ACC112 (cell line): Measurements from ENCODE around the gene FLT1.

Experiments
- H2AFZ ChIP-seq: fragments of 200-600 bp; sonication (generic); one replicate; pipeline ENCODE4 v1.6.0; 2017; ENCODE audit warnings: antibody characterized with exemption, low read length; ENCODE audit not compliant: unreplicated experiment
- H3K27ac ChIP-seq: fragments of 200-600 bp; sonication (generic); 2 replicates; pipeline ENCODE4 v1.5.1; 2014; ENCODE audit warnings: low read depth, mild to moderate bottlenecking, antibody characterized with exemption, low read length, moderate library complexity
- H3K27me3 ChIP-seq: fragments of 200-600 bp; sonication (generic); 2 replicates; pipeline ENCODE4 v1.6.1; 2014; ENCODE audit warnings: mild to moderate bottlenecking, antibody characterized with exemption, low read length, moderate library complexity, mixed read lengths; ENCODE audit not compliant: insufficient read depth
- H3K36me3 ChIP-seq: fragments of 200-600 bp; sonication (generic); 2 replicates; pipeline ENCODE4 v1.6.1; 2016; ENCODE audit warnings: mild to moderate bottlenecking, antibody characterized with exemption, low read length, moderate library complexity, mixed read lengths; ENCODE audit not compliant: insufficient read depth
- H3K4me1 ChIP-seq: fragments of 200-600 bp; sonication (generic); one replicate; pipeline ENCODE4 v1.6.1; 2016; ENCODE audit warnings: low read length, mixed read lengths; ENCODE audit not compliant: insufficient read depth, unreplicated experiment, control insufficient read depth
- H3K4me3 ChIP-seq: fragments of 200-600 bp; sonication (generic); 2 replicates; pipeline ENCODE4 v1.5.1; 2014; ENCODE audit warnings: mild to moderate bottlenecking, low read depth, low read length
- H3K79me2 ChIP-seq: fragments of 200-600 bp; sonication (generic); one replicate; pipeline ENCODE4 v1.6.0; 2016; ENCODE audit warnings: low read length; ENCODE audit not compliant: control insufficient read depth, unreplicated experiment, insufficient read depth

Gene FLT1

DNA sequence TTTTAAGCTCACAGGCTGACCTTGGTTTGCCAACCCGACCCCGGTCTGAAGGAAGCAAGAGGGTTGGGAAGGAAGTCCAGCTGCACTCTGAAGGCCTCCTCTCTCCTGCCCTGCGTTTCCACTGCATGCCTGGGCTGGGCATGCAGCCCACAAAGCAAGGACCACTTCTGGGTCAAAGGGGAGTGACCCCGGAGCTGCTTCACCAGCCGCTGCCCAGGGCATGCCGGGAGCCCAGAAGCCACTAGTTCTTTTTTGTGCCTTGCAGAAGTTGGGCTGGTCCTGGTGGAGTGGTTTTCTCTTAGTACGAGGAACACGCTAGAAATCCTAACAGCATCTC is 166.7 kb downstream of the FLT1 start:
- no peaks in the 10 kb centered on the region for H3K36me3 ChIP-seq
- no peak overlapping the region for H3K4me3 ChIP-seq
- no peaks in the 10 kb centered on the region for H3K27me3 ChIP-seq
- H3K4me1 ChIP-seq, result peaks cover 24% of the 10 kb centered on the region
- no peak overlapping the region for H3K27ac ChIP-seq
- H3K79me2 ChIP-seq, result no peaks in the 10 kb centered on the region
- H2AFZ ChIP-seq, result no peak overlapping the region

DNA sequence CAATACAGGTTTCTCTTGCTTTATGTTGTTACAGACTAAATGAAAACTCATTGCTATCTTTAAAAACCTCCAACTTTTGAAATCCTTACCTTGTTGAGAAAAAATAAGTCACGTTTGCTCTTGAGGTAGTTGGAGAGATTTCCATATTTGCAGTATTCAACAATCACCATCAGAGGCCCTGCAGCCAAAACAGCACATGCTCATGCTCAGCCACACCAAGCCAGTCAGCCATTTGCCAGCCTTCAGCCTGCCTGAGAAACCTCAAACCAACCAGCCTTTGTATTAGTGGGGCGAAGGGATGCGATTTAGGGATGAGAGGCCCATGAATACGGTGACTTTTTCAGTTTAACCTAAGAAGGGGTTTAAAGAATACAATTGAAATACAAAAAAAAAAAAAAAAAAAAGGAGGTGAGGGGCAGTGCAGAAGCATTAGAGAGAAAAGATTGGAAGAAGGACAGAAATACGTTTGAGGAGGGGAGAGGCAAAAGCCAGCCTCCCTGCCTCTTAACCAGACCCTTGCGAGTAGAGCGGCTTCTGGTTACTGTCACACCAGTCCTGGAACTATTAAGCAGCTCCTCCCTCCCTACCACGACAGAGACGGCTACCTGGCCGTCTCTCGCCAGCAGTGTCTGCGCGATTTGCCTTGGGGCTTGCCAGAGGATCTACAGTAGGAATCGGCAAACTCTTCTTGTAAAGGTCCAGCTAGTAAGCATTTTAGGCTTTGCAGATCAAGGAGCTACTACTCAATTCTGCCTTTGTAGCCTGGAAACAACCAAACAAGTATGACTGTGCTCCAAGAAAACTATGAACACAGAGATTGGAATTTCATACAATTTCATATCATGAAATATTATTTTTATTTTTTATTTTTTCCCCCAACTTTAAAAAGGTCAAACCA is 167.3 kb downstream of the FLT1 start:
- Histone ChIP-seq H3K79me2 (no peaks in the 10 kb centered on the region), H3K27me3 (no peaks in the 10 kb centered on the region), H3K4me1 (peaks cover 24% of the 10 kb centered on the region), H3K27ac (no peak overlapping the region), H3K4me3 (no peak overlapping the region), H2AFZ (no peak overlapping the region), H3K36me3 (no peaks in the 10 kb centered on the region)

- Histone ChIP-seq H2AFZ (no peak overlapping the region), H3K79me2 (no peaks in the 10 kb centered on the region), H3K36me3 (no peaks in the 10 kb centered on the region), H3K4me3 (no peak overlapping the region), H3K27ac (no peak overlapping the region), H3K27me3 (no peaks in the 10 kb centered on the region), H3K4me1 (peaks cover 24% of the 10 kb centered on the region)
Observed at GRCh38 chr13:28326056-28326455, 168.9 kb downstream of the FLT1 start.

DNA sequence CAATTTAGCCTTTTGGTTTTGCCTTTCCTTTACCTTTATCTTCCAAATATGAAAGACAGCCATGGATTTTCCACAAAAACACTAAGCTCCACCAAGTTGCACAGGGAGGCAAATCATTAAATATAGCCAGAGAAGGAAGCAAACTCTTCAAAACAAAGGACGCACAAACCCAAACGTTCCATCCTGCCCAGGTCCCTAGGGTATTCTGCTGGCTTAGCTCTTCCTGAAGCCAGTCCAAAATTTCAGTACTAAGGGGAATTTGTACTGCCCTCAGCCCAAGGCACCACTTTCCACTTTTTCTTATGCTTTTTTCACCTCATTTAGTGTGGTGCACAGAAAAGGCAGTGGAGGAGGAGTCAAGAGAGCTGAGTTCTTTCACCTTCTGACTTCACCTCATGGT is 169.9 kb downstream of the FLT1 start:
- Histone ChIP-seq H3K4me3 (no peak overlapping the region), H3K4me1 (peaks cover 23% of the 10 kb centered on the region), H3K36me3 (no peaks in the 10 kb centered on the region), H3K27ac (no peak overlapping the region), H3K79me2 (no peaks in the 10 kb centered on the region), H3K27me3 (no peaks in the 10 kb centered on the region), H2AFZ (peak overlapping the region; percentile 5)

GRCh38 chr13:28324181-28324789 is 170.6 kb downstream of the FLT1 start:
- peaks cover 16% of the 10 kb centered on the region for H3K4me1 ChIP-seq
- no peak overlapping the region for H3K4me3 ChIP-seq
- H3K36me3 ChIP-seq, result no peaks in the 10 kb centered on the region
- no peak overlapping the region for H3K27ac ChIP-seq
- H2AFZ ChIP-seq, result no peak overlapping the region
- H3K27me3 ChIP-seq, result no peaks in the 10 kb centered on the region
- H3K79me2 ChIP-seq, result no peaks in the 10 kb centered on the region

DNA sequence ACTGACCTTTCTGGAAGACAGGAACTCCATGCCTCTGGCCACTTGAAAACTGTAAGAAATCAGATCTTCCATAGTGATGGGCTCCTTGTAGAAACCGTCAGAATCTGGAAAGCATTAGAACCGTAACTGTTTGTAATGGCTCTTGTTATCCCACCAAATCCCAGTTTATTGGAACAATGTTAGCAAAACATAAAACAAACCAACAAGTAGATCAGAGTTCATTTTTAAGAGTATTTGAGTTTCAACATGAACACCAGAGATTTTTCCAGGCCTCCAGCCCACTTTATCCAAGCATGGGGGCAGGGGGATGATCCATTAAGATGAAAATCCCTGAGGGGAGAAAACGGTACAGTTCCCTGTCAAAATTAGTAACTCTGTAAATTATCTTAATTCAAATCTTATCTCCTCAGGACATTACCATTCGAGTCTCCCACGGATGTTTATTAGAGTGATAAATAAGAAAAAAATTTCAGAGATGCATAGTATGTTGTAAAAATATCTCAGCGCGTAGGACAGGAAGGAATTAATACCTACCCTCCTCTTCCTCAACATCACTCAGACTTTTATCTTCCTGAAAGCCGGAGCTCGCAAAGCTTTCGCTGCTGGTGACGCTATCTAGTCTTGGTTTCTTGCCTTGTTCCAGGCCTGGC is 172.5 kb downstream of the FLT1 start:
- no peak overlapping the region for H2AFZ ChIP-seq
- peaks cover 11% of the 10 kb centered on the region for H3K4me1 ChIP-seq
- H3K79me2 ChIP-seq, result no peaks in the 10 kb centered on the region
- no peak overlapping the region for H3K4me3 ChIP-seq
- no peaks in the 10 kb centered on the region for H3K36me3 ChIP-seq
- no peaks in the 10 kb centered on the region for H3K27me3 ChIP-seq
- H3K27ac ChIP-seq, result no peak overlapping the region

DNA sequence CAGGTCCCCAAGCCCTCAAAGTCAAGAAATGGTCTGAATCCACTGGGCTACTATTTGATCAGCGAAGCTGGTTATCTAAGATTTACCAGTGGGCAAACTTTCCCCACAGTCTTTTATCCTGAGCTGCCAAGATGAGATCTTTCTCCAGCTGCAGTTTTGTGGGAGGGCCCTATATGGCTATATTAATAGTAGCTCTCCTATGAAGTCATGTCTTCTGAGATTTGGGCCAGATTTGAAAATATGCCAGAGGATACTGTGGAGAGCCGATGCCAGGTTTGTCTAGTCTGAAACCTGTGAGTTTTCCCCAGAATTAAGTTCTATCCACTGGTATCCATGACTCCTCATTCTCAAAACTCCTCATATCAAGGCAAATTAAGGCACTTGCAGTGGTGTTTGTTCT is 173.2 kb downstream of the FLT1 start:
- H3K4me1 ChIP-seq, result peaks cover 11% of the 10 kb centered on the region
- H3K4me3 ChIP-seq, result no peak overlapping the region
- H3K79me2 ChIP-seq, result no peaks in the 10 kb centered on the region
- H3K27ac ChIP-seq, result no peak overlapping the region
- no peaks in the 10 kb centered on the region for H3K36me3 ChIP-seq
- H3K27me3 ChIP-seq, result no peaks in the 10 kb centered on the region
- H2AFZ ChIP-seq, result no peak overlapping the region

DNA sequence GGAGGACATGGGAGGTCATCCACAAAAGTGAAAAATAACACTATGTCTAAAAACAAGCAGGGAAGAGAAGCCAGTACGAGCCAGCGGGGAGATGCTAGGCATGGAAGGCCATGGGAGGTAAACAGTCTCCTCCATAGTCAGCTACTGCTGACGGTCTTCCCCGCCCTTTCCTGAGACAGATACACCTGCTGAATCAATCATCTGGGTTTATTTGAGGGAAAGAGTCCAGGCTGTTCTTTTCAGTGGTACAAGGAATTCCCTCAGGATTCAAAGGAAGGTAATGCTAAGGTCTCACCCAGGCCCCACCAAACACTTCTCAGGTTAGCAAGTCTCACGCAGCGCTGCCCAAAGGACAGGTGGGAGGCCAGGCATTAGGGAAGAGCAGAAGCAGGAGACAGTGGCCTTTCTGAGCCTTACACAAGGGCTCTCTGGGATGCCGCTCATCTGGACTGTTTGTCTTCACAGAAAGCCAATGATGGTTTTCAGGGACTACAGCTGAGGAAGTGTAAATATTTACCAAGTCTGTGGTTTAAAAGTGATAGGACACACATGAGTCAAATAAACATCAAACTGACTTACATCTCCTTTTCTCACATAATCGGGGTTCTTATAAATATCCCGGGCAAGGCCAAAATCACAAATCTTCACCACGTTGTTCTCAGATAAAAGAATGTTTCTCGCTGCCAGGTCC is 173.9 kb downstream of the FLT1 start:
- Histone ChIP-seq H3K36me3 (no peaks in the 10 kb centered on the region), H3K4me3 (no peak overlapping the region), H3K79me2 (no peaks in the 10 kb centered on the region), H3K27me3 (no peaks in the 10 kb centered on the region), H3K27ac (no peak overlapping the region), H2AFZ (no peak overlapping the region), H3K4me1 (peaks cover 11% of the 10 kb centered on the region)

- Histone ChIP-seq H3K4me1 (peaks cover 9% of the 10 kb centered on the region), H3K4me3 (no peak overlapping the region)
Observed at GRCh38 chr13:28320209-28320608, 174.7 kb downstream of the FLT1 start.

DNA sequence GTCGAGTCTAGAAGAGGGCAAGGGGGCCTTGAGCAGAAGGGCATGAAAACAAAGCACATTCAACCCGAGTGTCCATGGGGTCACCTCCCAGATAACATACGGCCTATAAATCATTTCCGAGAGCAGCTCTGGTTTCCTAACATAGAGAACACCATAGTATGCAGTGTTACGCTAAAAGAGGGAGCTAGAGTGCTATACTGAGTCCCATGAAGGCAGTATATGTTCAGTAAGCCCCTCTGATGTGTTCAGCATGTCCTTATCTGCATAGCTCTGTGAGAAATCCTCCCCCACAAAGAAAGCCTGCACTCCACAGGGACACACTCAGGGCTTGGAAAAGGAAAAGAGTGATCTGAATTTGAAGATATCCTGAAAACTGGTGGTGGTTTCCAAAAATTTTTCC is 175.4 kb downstream of the FLT1 start:
- Histone ChIP-seq H3K27ac (no peak overlapping the region), H3K27me3 (no peaks in the 10 kb centered on the region), H3K4me1 (peaks cover 2% of the 10 kb centered on the region)

More at GRCh38 chr13:28320209-28320608, 174.7 kb downstream of the FLT1 start:
- H3K36me3 ChIP-seq, result no peaks in the 10 kb centered on the region
- no peaks in the 10 kb centered on the region for H3K27me3 ChIP-seq
- no peak overlapping the region for H3K27ac ChIP-seq
- no peak overlapping the region for H2AFZ ChIP-seq
- no peaks in the 10 kb centered on the region for H3K79me2 ChIP-seq

More for the DNA sequence above, 175.4 kb downstream of the FLT1 start:
- Histone ChIP-seq H3K4me3 (no peak overlapping the region), H3K36me3 (no peaks in the 10 kb centered on the region), H3K79me2 (no peaks in the 10 kb centered on the region), H2AFZ (no peak overlapping the region)
